NCI-H2029 (cell line): ENCODE results near the gene MCTP2.
A peak's percentile ranks its signal among the peaks of the same experiment; 100 is the strongest.

Experiments used
- DNase-seq: peaks from one replicate; lab custom pipeline; 2025; lab: John Stamatoyannopoulos, UW

The MCTP2 gene

GRCh38 chr15:94297558-94297957 is 66.2 kb downstream of the MCTP2 start:
- no peak for DNase-seq

GRCh38 chr15:94298364-94298763 is 67.0 kb downstream of the MCTP2 start:
- DNase-seq: no peak

- no peak for DNase-seq
Measured at GRCh38 chr15:94300612-94301011, 69.3 kb downstream of the MCTP2 start.

GRCh38 chr15:94305133-94305532 is 73.8 kb downstream of the MCTP2 start:
- no peak for DNase-seq

- DNase-seq: no peak
Measured at GRCh38 chr15:94306700-94307650, 75.6 kb downstream of the MCTP2 start.

GRCh38 chr15:94312946-94313345 is 81.6 kb downstream of the MCTP2 start:
- no peak for DNase-seq

- no peak for DNase-seq
Measured at GRCh38 chr15:94314639-94315038, 83.3 kb downstream of the MCTP2 start.

GRCh38 chr15:94317211-94317610 is 85.8 kb downstream of the MCTP2 start:
- DNase-seq: no peak

GRCh38 chr15:94322141-94322540 is 90.8 kb downstream of the MCTP2 start:
- DNase-seq: no peak

- DNase-seq: no peak
Measured at GRCh38 chr15:94323076-94323475, 91.7 kb downstream of the MCTP2 start.

- DNase-seq: peak; percentile 3
Measured at GRCh38 chr15:94324117-94324826, 92.9 kb downstream of the MCTP2 start.

GRCh38 chr15:94324835-94325767 is 93.7 kb downstream of the MCTP2 start:
- DNase-seq: no peak

GRCh38 chr15:94327356-94327936 is 96.1 kb downstream of the MCTP2 start:
- DNase-seq: no peak

- DNase-seq: no peak
Measured at GRCh38 chr15:94331731-94332130, 100.4 kb downstream of the MCTP2 start.

- DNase-seq: no peak
Measured at GRCh38 chr15:94335616-94336015, 104.3 kb downstream of the MCTP2 start.

- DNase-seq: no peak
Measured at GRCh38 chr15:94336817-94337467, 105.6 kb downstream of the MCTP2 start.

GRCh38 chr15:94338243-94338846 is 107.0 kb downstream of the MCTP2 start:
- DNase-seq: no peak

- no peak for DNase-seq
Measured at GRCh38 chr15:94346282-94346681, 114.9 kb downstream of the MCTP2 start.

GRCh38 chr15:94348084-94348483 is 116.7 kb downstream of the MCTP2 start:
- no peak for DNase-seq

GRCh38 chr15:94351031-94351535 is 119.7 kb downstream of the MCTP2 start:
- no peak for DNase-seq
